ENCODE results near the gene DHRS2.

The DHRS2 gene

DNA sequence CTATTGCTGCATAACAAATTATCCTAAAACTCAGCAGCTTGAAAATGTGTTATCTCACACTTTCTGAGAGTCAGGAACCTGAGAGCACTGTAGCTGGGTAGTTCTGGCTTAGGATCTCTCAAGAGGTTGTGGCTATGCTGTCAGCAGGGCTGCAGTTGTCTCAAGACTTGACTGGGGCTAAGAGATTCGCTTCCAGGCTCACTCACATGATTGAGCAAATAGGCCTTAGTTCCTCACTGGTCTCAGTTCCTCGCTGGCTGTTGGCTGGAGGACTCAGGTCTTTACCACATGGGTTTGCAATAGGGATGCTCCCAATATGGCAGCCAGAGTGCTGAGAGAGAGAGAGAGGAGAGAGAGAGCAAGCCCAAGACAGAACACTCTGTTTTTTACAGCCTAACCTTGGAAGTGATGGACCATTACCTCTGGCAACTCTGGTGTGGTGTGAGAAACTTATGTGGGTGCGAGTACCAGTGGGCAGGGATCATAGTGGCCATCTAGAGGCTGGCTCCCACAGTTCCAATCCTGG lies 15.9 kb upstream of the DHRS2 start:
- no peaks in the 10 kb centered on the region for H3K4me1 ChIP-seq (ENCODE audit: insufficient read depth, low read length)
- H3K36me3 ChIP-seq (ENCODE audit: insufficient read depth, low read length), result no peaks in the 10 kb centered on the region
- H3K9ac ChIP-seq (ENCODE audit: low read depth, low read length), result no peak overlapping the region
- H3K9me3 ChIP-seq (ENCODE audit: control insufficient read depth, insufficient read depth, low read length), result peaks cover 4% of the 10 kb centered on the region; the same call in 1 of the 2 replicates

DNA sequence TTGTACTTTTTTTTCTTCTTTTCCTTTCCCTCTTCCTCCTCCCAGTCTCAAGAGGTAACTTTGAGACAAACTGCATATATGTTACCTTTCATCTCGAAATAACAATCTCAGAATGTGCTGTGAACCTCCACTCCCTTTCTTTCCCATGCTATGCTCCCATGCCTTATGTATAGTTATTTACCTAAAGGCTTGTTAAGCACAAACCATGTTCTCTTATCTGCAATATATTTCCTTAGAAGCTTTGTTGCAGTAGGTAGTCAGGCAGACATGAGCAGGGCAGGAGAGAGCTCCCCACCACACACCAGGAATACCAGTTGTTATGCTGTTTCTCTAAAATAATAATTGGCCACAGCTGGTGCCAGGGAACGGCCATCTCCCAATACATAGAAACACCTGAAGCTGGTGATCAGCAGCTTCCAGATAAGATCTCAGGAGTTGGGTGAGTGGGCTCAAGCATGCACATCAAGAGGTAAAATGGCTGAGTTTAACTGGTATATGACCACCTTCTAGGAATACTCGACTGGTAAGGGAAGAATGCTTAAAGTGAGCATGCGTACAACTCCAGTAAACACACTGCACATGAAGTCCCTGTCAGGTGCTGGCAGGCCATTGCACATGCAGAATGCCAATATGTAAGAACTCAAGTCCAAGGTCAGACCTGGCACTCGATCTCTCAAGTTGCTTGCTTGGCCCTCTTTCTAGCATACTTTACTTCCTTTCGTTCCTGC lies 14.8 kb upstream of the DHRS2 start:
- H3K9ac ChIP-seq (ENCODE audit: low read depth, low read length), result no peak overlapping the region
- peaks cover 6% of the 10 kb centered on the region; the same call in 1 of the 2 replicates for H3K9me3 ChIP-seq (ENCODE audit: control insufficient read depth, insufficient read depth, low read length)
- H3K4me1 ChIP-seq (ENCODE audit: insufficient read depth, low read length), result no peaks in the 10 kb centered on the region
- no peaks in the 10 kb centered on the region for H3K36me3 ChIP-seq (ENCODE audit: insufficient read depth, low read length)

DNA sequence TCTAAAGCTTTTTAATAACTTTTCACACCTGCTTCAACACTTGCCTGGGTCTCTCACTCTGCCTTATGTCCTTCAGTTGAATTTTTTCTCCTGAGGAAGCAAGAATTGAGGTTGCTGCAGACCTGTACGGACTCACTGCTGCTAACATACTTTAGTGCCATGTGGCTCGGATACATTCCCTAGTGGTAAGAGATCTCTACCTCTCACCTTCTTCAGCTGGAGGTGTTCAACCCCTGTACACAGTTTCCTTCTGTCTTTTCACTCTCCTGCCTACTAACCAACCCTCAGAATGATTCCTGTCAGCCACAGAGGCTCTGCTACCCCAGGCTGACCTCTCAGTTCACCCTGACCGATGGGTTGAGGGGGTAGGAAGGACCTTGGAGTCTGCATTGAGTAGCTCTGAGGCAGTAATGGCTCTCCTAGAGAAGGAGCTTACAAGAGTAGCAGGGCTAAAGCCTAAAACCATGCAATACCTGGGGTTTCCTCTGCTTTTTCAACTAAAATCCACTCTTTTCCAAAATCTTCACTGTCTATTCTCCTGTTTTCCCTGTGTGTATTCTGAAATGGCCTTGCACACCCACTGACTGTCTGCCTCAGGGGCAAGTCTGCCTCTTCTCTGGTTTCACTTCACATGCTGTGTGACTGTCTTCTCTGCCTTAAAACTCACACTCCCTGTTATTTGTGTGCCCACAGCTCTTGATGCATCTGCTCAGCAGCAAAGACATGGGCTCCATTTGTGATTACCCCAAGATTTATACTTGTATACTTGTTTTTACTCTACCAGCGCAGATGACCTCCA lies 14.0 kb upstream of the DHRS2 start:
- peaks cover 6% of the 10 kb centered on the region; the same call in 1 of the 2 replicates for H3K9me3 ChIP-seq (ENCODE audit: control insufficient read depth, insufficient read depth, low read length)

DNA sequence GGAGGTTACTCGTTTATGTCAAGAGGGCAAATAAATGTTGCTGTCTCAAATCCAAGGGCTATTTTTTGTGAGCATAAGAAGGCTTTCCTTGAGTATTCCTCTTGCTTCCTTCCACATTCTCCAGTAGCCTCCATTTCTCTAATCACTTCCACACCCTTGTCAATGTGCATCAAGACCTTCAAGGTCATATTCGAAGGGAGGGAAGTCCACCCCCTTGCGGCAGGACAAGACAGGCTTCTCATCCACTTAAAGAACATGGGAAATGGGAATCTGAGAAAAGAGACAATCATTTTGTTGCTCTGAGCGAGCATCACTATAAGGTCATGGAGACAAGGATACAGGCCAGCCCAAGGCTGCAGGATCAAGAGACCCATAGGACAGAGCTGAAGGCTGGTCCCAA lies 13.2 kb upstream of the DHRS2 start:
- Histone ChIP-seq H3K4me1 (ENCODE audit: insufficient read depth, low read length) (no peaks in the 10 kb centered on the region), H3K36me3 (ENCODE audit: insufficient read depth, low read length) (no peaks in the 10 kb centered on the region), H3K9me3 (ENCODE audit: control insufficient read depth, insufficient read depth, low read length) (peaks cover 6% of the 10 kb centered on the region; the same call in 1 of the 2 replicates), H3K9ac (ENCODE audit: low read depth, low read length) (no peak overlapping the region)

More for the DNA sequence above, 14.0 kb upstream of the DHRS2 start:
- Histone ChIP-seq H3K36me3 (ENCODE audit: insufficient read depth, low read length) (no peaks in the 10 kb centered on the region), H3K4me1 (ENCODE audit: insufficient read depth, low read length) (no peaks in the 10 kb centered on the region), H3K9ac (ENCODE audit: low read depth, low read length) (no peak overlapping the region)

DNA sequence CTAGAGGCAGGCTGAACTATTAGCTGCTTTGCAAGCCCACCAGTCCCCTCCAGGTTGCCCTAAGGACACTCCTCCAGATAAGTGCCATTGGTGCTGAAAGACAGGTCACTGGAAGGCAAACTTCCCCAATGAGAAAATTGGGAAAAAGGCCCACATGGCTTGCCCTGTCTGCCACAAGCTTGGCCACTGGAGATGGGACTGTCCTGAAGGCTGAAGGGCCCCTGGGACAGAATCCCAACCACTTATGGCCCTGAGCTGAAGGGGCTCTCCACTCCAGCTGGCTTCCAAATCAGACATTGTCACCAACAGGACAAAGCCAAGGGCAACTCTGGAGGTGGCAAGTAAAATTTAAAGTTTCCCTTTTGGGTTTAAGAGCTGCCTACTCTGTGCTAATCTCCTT lies 12.2 kb upstream of the DHRS2 start:
- Histone ChIP-seq H3K4me1 (ENCODE audit: insufficient read depth, low read length) (no peaks in the 10 kb centered on the region), H3K9me3 (ENCODE audit: control insufficient read depth, insufficient read depth, low read length) (peaks cover 6% of the 10 kb centered on the region; the same call in 1 of the 2 replicates), H3K36me3 (ENCODE audit: insufficient read depth, low read length) (no peaks in the 10 kb centered on the region), H3K9ac (ENCODE audit: low read depth, low read length) (no peak overlapping the region)

DNA sequence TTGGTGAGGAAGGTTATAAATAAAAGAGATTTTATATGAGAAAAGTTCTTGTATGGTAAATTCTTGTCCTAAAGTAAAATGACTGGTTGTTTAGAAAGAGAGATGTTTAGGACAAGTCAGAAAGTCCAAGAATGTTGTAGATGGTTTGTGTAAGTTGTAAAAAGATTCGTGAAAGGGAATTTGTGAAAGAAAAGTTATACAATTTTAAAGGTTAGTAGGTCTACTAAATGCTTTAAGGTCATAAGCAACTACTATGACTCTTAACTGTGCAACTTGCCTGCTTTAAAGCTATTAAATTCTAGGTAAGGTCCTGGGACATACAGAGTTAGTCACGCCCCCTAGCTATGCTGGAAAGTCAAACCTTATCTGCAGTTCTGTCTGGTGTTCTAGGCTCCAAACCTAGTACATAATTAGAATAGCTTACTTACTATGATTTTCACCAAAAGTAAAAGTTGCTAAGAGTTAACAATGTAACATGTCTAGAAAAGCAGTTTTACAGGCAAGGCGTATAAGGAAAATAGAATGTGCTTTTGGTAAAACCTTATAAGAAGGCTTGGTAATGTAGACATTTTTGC lies 11.2 kb upstream of the DHRS2 start:
- no peaks in the 10 kb centered on the region for H3K36me3 ChIP-seq (ENCODE audit: insufficient read depth, low read length)
- no peak overlapping the region for H3K9ac ChIP-seq (ENCODE audit: low read depth, low read length)
- H3K9me3 ChIP-seq (ENCODE audit: control insufficient read depth, insufficient read depth, low read length), result peaks cover 6% of the 10 kb centered on the region; the same call in 1 of the 2 replicates
- no peaks in the 10 kb centered on the region for H3K4me1 ChIP-seq (ENCODE audit: insufficient read depth, low read length)

DNA sequence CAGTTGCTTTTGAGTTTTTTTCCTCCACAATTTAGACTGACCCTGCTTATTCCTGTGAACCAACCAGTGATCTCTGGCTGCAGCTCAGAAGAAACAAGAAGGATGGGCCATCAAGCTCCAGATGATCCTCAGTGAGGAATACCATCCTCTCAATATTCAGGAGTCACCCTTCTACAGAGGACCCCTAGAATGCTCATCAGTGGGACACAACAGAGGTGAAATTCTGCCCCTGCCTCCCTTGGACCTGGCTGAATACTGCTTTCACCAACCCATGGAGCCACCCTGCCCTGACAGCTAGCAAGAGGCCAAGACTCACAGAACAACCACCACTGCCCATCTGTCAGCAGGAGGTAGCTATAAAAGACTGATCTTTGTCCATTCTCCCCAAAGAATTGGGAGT lies 9.2 kb upstream of the DHRS2 start:
- peaks cover 6% of the 10 kb centered on the region; the same call in 1 of the 2 replicates for H3K9me3 ChIP-seq (ENCODE audit: control insufficient read depth, insufficient read depth, low read length)
- peaks cover 5% of the 10 kb centered on the region; the same call in 1 of the 2 replicates for H3K4me1 ChIP-seq (ENCODE audit: insufficient read depth, low read length)
- no peaks in the 10 kb centered on the region for H3K36me3 ChIP-seq (ENCODE audit: insufficient read depth, low read length)
- H3K9ac ChIP-seq (ENCODE audit: low read depth, low read length), result no peak overlapping the region

DNA sequence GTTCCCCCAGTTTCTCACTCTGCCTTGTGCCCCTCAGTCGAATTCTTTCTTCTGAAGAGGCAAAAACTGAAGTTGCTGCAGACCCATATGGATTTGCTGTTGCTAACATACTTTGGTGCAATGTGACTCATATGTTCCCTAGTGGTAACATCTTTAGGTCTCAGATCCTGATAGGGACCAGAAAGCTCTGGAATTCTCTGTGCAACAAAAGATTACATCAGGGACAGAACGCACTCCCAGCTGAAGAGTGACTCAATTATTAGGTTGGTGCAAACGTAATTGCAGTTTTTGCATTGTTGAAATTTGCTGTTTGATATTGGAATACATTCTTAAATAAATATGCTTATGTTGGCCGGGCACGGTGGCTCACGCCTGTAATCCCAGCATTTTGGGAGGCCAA lies 8.2 kb upstream of the DHRS2 start:
- Histone ChIP-seq H3K36me3 (ENCODE audit: insufficient read depth, low read length) (no peaks in the 10 kb centered on the region), H3K9ac (ENCODE audit: low read depth, low read length) (no peak overlapping the region), H3K9me3 (ENCODE audit: control insufficient read depth, insufficient read depth, low read length) (peaks cover 6% of the 10 kb centered on the region; the same call in 1 of the 2 replicates), H3K4me1 (ENCODE audit: insufficient read depth, low read length) (peaks cover 5% of the 10 kb centered on the region; the same call in 1 of the 2 replicates)

DNA sequence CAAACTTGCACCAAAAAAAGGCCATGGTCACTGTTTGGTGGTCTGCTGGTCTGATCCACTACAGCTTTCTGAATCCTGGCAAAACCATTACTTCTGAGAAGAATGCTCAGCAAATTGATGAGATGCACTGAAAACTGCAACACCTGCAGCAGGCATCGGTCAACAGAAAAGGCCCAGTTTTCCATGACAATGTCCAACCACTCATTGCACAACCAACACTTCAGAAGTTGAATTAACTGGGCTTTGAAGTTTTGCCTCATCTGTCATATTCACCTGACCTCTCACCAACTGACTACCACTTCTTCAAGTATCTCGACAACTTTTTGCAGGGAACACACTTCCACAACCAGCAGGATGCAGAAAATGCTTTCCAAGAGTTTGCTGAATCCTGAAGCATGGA lies 7.0 kb upstream of the DHRS2 start:
- 0 out of 2 replicates have a peak, but pooled peaks cover 2% of the 10 kb centered on the region for H3K9me3 ChIP-seq (ENCODE audit: control insufficient read depth, insufficient read depth, low read length)
- no peak overlapping the region for H3K9ac ChIP-seq (ENCODE audit: low read depth, low read length)
- H3K36me3 ChIP-seq (ENCODE audit: insufficient read depth, low read length), result no peaks in the 10 kb centered on the region
- peaks cover 5% of the 10 kb centered on the region; the same call in 1 of the 2 replicates for H3K4me1 ChIP-seq (ENCODE audit: insufficient read depth, low read length)

DNA sequence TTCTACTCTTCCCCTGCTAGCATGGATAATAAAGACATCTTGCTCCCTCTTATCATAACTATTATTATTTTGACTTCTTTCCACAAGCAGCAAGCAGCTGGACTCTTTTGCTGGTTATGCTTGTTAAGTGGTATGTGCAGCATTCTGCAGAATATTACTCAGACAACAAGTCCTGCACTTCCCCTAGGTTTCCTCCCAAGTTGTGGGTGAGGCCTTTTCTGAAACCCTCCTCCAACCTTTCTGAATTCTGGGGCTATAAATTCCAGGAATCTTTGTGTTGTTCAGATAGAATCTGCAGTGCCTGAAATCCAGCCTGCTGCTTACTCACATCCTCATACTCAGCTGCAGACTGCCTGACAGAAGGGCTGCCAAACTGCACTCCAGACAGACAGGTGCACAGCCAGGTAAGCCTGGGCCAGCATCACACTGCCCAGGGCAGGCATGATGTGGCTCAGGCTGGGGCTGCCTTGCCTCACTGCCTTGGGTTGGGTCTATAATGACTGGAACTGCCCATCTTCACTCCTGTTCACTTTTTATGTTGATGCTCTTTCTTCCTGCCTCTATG lies 6.2 kb upstream of the DHRS2 start:
- peaks cover 5% of the 10 kb centered on the region; the same call in 1 of the 2 replicates for H3K4me1 ChIP-seq (ENCODE audit: insufficient read depth, low read length)
- H3K36me3 ChIP-seq (ENCODE audit: insufficient read depth, low read length), result no peaks in the 10 kb centered on the region
- H3K9me3 ChIP-seq (ENCODE audit: control insufficient read depth, insufficient read depth, low read length), result 0 out of 2 replicates have a peak, but pooled peaks cover 2% of the 10 kb centered on the region
- no peak overlapping the region for H3K9ac ChIP-seq (ENCODE audit: low read depth, low read length)

DNA sequence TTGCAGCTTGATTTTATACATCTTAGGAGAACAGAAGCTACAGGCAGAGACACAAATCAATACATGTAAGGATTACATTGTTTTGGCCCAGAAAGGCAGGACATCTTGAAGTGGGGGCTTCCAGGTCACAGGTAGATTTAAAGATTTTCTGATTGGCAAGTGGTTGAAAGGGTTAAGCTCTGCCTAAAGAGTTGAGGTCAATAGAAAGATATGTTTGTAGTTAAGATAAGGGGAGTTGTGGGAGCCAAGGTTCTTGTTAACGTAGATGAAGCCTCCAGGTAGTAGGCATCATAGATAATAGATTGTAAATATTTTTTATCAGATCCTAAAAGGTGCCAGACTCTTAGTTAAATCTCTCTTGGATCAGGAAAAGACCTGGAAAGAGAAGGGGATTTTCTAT lies 5.5 kb upstream of the DHRS2 start:
- Histone ChIP-seq H3K9me3 (ENCODE audit: control insufficient read depth, insufficient read depth, low read length) (0 out of 2 replicates have a peak, but pooled peaks cover 2% of the 10 kb centered on the region), H3K4me1 (ENCODE audit: insufficient read depth, low read length) (peaks cover 5% of the 10 kb centered on the region; the same call in 1 of the 2 replicates), H3K9ac (ENCODE audit: low read depth, low read length) (no peak overlapping the region), H3K36me3 (ENCODE audit: insufficient read depth, low read length) (no peaks in the 10 kb centered on the region)

DNA sequence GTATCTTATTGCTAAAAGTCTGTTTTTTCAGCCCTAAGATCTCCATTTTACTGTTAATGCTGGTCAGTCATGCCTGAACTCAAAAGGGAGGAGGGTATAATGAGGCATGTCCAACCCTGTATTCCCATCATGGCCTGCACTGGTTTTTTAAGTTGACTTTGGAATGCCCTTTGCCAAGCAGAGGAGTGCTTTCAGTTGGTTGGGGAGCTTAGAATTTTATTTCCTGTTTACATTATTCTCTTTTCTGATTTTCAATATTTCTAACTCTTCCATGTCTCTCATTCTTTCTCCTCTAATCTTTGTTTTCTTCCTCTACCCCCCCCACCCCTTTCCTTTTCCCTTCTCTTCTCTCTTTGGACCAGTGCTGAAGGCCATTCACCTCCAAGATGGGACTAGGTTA lies 4.9 kb upstream of the DHRS2 start:
- Histone ChIP-seq H3K4me1 (ENCODE audit: insufficient read depth, low read length) (peaks cover 5% of the 10 kb centered on the region; the same call in 1 of the 2 replicates), H3K9me3 (ENCODE audit: control insufficient read depth, insufficient read depth, low read length) (no peaks in the 10 kb centered on the region), H3K36me3 (ENCODE audit: insufficient read depth, low read length) (no peaks in the 10 kb centered on the region), H3K9ac (ENCODE audit: low read depth, low read length) (no peak overlapping the region)

DNA sequence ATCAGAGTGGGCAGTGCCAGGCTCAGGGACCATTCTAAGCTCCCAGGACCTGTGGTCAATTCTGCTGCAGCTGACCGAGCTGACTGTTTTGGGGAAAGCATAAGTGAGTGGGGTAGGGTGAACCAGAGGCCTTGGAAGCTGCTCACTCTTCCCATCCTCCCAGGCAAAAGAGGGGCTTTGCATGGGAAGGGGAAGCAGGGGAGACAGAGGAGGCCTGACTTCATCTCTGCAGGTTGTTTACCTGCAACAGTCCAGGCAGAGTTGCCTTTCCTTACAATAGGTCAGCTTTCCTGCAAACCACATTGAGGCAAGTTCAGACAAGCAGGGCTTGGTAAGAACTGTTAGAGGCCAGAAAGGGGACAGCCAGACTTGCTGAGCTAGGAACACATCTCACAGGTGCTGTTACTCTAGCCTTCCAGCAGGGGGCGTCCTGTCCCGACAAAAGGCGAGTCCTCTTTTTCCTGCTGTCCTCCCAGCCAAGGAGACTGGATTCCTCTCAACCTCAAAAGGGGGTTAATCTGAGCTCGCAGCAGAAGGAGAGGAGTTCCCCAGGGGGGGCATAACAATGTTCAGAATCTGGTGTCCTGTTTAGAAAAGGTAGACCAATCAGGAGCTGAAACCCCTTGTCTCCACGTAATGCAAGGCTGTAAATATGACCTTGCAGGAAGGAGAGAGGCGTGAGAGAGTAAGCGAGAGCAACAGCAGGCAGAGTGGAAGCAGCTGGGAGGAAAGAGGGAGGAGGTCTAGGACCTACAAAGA lies 4.3 kb upstream of the DHRS2 start:
- no peaks in the 10 kb centered on the region for H3K9me3 ChIP-seq (ENCODE audit: control insufficient read depth, insufficient read depth, low read length)
- peaks cover 5% of the 10 kb centered on the region; the same call in 1 of the 2 replicates for H3K4me1 ChIP-seq (ENCODE audit: insufficient read depth, low read length)
- H3K36me3 ChIP-seq (ENCODE audit: insufficient read depth, low read length), result no peaks in the 10 kb centered on the region
- H3K9ac ChIP-seq (ENCODE audit: low read depth, low read length), result no peak overlapping the region
